Measurements from ENCODE around the gene HMGA1. TPM values are rescaled to one million over a fixed set of nuclear protein-coding genes. Genes with fewer than 3 reads are reported as not detected.

The HMGA1 gene
- polyA plus RNA-seq, 1 donor from 2014 or later: 31.5 TPM

DNA sequence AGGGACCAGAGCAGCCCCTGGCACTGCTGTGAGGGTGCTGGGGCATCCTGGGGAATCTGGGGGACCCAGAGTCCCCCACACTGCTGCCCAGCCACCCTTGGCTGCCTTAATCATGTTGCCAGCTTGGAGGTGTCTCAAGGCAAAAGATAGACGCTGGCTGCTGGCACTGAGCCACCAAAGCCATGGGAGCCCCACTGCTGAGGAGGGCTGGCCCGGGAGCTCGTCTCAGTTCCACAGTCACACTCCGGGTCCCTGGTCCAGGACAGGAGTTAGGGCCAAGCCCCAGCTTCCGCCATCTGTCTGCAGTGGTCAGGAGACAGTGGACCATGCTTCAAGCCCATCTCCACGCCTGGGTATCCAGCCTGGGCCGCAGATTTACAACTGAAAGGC is 41.0 kb upstream of the HMGA1 start:
- Histone ChIP-seq H3F3A (ENCODE audit: insufficient read depth, low read length, poor library complexity, severe bottlenecking) (no peaks in the 10 kb centered on the region), H3K4me3 (ENCODE audit: low read length) (no peak overlapping the region), H3K9ac (ENCODE audit: low read length) (no peak overlapping the region), H3K9me3 (ENCODE audit: low read length) (no peaks in the 10 kb centered on the region), H3K79me2 (replicated peaks; ENCODE audit: insufficient read depth, low read length) (no peaks in the 10 kb centered on the region), H3K27ac (ENCODE audit: low read length) (no peak overlapping the region), H3K36me3 (ENCODE audit: insufficient read depth, low read length) (no peaks in the 10 kb centered on the region), H4K20me1 (ENCODE audit: insufficient read depth) (no peaks in the 10 kb centered on the region), H2AFZ (ENCODE audit: low read depth, low read length) (no peak overlapping the region), H3K4me2 (ENCODE audit: low read length) (no peak overlapping the region), H3K27me3 (ENCODE audit: insufficient read depth, low read depth, low read length) (no peaks in the 10 kb centered on the region), H3K9me2 (ENCODE audit: insufficient read depth, low read length) (no peaks in the 10 kb centered on the region)
- TF ChIP-seq, protein P1, sequence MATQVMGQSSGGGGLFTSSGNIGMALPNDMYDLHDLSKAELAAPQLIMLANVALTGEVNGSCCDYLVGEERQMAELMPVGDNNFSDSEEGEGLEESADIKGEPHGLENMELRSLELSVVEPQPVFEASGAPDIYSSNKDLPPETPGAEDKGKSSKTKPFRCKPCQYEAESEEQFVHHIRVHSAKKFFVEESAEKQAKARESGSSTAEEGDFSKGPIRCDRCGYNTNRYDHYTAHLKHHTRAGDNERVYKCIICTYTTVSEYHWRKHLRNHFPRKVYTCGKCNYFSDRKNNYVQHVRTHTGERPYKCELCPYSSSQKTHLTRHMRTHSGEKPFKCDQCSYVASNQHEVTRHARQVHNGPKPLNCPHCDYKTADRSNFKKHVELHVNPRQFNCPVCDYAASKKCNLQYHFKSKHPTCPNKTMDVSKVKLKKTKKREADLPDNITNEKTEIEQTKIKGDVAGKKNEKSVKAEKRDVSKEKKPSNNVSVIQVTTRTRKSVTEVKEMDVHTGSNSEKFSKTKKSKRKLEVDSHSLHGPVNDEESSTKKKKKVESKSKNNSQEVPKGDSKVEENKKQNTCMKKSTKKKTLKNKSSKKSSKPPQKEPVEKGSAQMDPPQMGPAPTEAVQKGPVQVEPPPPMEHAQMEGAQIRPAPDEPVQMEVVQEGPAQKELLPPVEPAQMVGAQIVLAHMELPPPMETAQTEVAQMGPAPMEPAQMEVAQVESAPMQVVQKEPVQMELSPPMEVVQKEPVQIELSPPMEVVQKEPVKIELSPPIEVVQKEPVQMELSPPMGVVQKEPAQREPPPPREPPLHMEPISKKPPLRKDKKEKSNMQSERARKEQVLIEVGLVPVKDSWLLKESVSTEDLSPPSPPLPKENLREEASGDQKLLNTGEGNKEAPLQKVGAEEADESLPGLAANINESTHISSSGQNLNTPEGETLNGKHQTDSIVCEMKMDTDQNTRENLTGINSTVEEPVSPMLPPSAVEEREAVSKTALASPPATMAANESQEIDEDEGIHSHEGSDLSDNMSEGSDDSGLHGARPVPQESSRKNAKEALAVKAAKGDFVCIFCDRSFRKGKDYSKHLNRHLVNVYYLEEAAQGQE (IDR thresholded peaks at IDR 0.05; ENCODE audit: borderline replicate concordance): no peak
- no peak for TF ChIP-seq RAD21 (conservative IDR thresholded peaks at IDR 0.05)
- TF ChIP-seq SMC3 (conservative IDR thresholded peaks at IDR 0.05; ENCODE audit: poor library complexity): no peak
- TF ChIP-seq, protein P2, sequence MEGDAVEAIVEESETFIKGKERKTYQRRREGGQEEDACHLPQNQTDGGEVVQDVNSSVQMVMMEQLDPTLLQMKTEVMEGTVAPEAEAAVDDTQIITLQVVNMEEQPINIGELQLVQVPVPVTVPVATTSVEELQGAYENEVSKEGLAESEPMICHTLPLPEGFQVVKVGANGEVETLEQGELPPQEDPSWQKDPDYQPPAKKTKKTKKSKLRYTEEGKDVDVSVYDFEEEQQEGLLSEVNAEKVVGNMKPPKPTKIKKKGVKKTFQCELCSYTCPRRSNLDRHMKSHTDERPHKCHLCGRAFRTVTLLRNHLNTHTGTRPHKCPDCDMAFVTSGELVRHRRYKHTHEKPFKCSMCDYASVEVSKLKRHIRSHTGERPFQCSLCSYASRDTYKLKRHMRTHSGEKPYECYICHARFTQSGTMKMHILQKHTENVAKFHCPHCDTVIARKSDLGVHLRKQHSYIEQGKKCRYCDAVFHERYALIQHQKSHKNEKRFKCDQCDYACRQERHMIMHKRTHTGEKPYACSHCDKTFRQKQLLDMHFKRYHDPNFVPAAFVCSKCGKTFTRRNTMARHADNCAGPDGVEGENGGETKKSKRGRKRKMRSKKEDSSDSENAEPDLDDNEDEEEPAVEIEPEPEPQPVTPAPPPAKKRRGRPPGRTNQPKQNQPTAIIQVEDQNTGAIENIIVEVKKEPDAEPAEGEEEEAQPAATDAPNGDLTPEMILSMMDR (IDR thresholded peaks at IDR 0.05; ENCODE audit: poor library complexity, severe bottlenecking): no peak
- no peak for TF ChIP-seq EP300 (conservative IDR thresholded peaks at IDR 0.05; ENCODE audit: poor library complexity, severe bottlenecking)
- no peak for TF ChIP-seq EZH2 (IDR thresholded peaks at IDR 0.05; ENCODE audit: borderline replicate concordance, insufficient read depth, low read length, poor library complexity, severe bottlenecking)
- TF ChIP-seq MXI1 (conservative IDR thresholded peaks at IDR 0.05; ENCODE audit: poor library complexity, severe bottlenecking): no peak
- no peak for TF ChIP-seq POLR2AphosphoS5 (IDR thresholded peaks at IDR 0.05)
- no peak for TF ChIP-seq TAF1 (IDR thresholded peaks at IDR 0.05; ENCODE audit: low read depth)

DNA sequence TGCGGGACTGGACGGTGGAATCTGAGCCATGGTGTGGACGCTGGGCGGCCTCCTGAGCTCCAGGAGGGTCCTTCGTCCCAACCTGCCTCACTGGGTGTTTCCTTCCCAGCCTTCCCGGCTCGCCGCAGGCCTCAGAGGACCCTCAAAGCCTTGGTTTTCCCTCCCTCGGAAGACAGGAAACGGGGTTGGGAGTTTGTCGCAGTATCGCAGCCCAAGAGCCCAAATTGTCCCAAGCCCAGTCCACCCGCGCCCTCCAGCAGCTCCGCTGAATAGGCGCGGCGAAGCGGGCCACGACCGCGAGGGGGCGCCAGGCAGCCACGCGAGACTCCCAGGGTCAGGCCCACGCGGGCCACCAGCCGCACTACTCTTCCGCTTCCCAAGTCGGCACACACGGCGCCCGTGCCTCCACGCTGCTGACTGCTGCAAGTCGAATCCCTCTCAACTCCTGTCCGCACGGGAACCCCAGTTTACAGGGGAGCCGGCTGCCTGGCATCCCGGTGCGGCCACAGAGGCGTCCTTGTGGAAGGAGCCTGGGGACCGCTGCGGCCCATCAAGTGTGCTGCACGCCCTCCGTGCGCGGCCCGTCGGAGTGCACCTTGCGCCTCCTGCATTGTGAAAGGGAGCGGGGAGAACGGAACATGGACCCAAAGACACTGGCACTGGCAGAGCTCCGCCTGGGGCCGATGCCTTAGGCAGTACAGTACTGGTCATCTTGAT is 40.4 kb upstream of the HMGA1 start:
- H3K4me2 ChIP-seq (ENCODE audit: low read length): no peak overlapping the region
- H3K79me2 ChIP-seq (replicated peaks; ENCODE audit: insufficient read depth, low read length): no peaks in the 10 kb centered on the region
- no peak overlapping the region for H3K27ac ChIP-seq (ENCODE audit: low read length)
- H3K9ac ChIP-seq (ENCODE audit: low read length): no peak overlapping the region
- TF ChIP-seq TAF1 (IDR thresholded peaks at IDR 0.05; ENCODE audit: low read depth) (no peak), EZH2 (IDR thresholded peaks at IDR 0.05; ENCODE audit: borderline replicate concordance, insufficient read depth, low read length, poor library complexity, severe bottlenecking) (no peak), MXI1 (conservative IDR thresholded peaks at IDR 0.05; ENCODE audit: poor library complexity, severe bottlenecking) (no peak), SMC3 (conservative IDR thresholded peaks at IDR 0.05; ENCODE audit: poor library complexity) (peak; percentile 47), POLR2AphosphoS5 (IDR thresholded peaks at IDR 0.05) (no peak), EP300 (conservative IDR thresholded peaks at IDR 0.05; ENCODE audit: poor library complexity, severe bottlenecking) (no peak), RAD21 (conservative IDR thresholded peaks at IDR 0.05) (no peak)
- TF ChIP-seq, protein P2 (IDR thresholded peaks at IDR 0.05; ENCODE audit: poor library complexity, severe bottlenecking): peak; percentile 48
- TF ChIP-seq, protein P1 (IDR thresholded peaks at IDR 0.05; ENCODE audit: borderline replicate concordance): no peak
- no peaks in the 10 kb centered on the region for H3F3A ChIP-seq (ENCODE audit: insufficient read depth, low read length, poor library complexity, severe bottlenecking)
- no peaks in the 10 kb centered on the region for H4K20me1 ChIP-seq (ENCODE audit: insufficient read depth)
- H3K27me3 ChIP-seq (ENCODE audit: insufficient read depth, low read depth, low read length): no peaks in the 10 kb centered on the region
- H3K36me3 ChIP-seq (ENCODE audit: insufficient read depth, low read length): no peaks in the 10 kb centered on the region
- H3K9me3 ChIP-seq (ENCODE audit: low read length): no peaks in the 10 kb centered on the region
- H3K9me2 ChIP-seq (ENCODE audit: insufficient read depth, low read length): no peaks in the 10 kb centered on the region
- H2AFZ ChIP-seq (ENCODE audit: low read depth, low read length): no peak overlapping the region
- no peak overlapping the region for H3K4me3 ChIP-seq (ENCODE audit: low read length)
